Cerebellar nuclear complex (tissue), 1 donor: ENCODE measurements around the gene UNK.
"Not testable (repeated sequence)": the region's sequence is repeated elsewhere in the genome, so short reads cannot be mapped to it uniquely, and the experiment has no call there.

Experiments used
- DNase-seq, 2 experiments: peaks; one replicate each; lab custom pipeline; 2025; lab: John Stamatoyannopoulos, UW

The UNK gene

DNA sequence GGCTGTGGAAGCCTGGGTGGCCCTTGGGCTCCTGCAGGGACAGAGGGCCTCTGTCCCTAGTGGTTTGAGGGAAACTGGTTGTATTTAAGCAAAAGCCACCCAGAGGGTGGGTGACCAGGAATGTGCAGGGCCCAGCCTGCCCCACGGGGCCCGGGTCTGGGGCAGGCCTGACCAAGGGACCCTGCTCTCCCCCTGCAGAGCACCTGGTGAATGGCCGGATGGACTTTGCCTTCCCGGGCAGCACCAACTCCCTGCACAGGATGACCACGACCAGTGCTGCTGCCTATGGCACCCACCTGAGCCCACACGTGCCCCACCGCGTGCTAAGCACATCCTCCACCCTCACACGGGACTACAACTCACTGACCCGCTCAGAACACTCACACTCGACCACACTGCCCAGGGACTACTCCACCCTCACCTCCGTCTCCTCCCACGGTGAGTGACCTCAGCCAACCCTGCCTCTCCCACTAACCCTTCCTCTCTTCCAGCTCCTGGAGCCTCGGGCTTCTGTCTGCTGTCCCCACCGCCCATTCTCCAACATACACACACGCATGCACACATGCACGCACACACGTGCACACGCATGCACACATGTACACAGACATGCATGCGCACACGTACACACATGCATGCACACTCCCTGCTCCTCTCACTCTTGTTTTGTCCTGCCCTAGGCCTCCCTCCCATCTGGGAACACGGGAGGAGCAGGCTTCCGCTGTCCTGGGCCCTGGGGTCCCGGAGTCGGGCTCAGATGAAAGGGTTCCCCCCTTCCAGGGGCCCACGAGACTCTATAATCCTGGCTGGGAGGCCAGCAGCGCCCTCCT lies 30.0 kb upstream of the UNK start:
- no peak for DNase-seq

DNA sequence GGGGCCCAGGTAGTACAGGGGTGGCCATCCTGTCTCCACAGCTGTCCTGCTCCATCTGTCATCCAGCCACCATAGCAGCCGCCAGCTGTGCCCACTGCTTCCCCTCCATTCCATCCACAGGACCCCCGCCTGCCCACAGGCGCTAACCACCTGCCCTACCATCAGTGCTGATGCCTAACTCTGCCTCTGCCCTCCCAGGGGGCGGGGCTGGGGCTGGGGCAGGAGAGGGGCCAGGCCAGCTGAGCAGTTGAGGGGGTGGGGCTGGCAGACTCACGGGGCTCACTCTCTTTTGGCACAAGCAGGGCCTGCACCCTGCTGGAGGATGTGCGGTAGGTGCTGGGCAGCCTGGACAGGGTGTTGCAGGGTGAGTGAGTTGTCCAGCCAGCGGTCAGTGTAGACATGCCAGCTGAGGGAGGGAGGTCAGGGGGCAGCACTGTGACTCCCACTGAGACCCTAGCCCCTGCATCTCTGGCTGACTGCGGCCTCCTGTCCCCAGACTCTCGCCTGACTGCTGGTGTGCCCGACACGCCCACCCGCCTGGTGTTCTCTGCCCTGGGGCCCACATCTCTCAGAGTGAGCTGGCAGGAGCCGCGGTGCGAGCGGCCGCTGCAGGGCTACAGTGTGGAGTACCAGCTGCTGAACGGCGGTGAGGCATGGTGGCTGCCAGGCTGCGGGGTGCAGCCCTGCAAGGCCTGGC lies 29.3 kb upstream of the UNK start:
- DNase-seq: no peak

DNA sequence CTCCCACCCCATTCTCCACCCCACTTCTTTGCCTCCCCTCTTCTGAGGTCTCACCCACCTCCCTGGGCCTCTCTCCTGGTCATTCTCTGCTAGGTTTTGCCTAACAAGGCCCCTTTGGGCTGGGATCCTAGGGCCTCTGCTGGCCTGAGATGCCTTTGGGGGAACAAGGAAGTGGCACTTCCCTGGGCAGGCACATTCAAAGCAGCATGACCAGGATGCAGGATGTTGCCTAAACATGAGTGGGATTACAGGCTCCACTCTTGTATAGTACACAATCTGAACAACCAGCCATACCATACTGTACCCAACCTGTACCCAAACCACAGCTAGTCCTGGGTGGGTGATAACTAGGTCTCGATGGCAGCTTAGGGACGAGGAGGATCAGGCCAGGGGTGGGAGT lies 28.6 kb upstream of the UNK start:
- DNase-seq: no peak

DNA sequence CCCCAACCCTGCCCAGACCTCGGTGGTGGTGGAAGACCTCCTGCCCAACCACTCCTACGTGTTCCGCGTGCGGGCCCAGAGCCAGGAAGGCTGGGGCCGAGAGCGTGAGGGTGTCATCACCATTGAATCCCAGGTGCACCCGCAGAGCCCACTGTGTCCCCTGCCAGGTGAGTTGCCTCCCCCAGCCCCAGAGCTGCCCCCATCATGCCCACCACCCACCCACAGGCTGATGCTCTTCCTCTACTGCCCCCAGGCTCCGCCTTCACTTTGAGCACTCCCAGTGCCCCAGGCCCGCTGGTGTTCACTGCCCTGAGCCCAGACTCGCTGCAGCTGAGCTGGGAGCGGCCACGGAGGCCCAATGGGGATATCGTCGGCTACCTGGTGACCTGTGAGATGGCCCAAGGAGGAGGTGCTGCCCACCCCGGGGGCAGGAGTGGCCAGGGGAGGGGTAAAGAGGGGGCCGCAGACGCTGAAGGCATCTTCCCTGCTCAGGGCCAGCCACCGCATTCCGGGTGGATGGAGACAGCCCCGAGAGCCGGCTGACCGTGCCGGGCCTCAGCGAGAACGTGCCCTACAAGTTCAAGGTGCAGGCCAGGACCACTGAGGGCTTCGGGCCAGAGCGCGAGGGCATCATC lies 28.0 kb upstream of the UNK start:
- DNase-seq: no peak

DNA sequence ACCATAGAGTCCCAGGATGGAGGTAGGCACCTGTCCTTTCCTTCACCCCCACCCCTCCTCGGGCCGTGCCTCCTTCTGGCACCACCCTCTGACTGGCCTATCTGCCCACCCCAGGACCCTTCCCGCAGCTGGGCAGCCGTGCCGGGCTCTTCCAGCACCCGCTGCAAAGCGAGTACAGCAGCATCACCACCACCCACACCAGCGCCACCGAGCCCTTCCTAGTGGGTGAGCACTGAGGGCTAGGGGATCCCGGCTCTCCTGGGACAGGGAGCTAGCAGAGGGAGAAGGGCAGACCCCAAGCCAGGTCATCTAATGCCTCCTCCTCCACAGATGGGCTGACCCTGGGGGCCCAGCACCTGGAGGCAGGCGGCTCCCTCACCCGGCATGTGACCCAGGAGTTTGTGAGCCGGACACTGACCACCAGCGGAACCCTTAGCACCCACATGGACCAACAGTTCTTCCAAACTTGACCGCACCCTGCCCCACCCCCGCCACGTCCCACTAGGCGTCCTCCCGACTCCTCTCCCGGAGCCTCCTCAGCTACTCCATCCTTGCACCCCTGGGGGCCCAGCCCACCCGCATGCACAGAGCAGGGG lies 27.4 kb upstream of the UNK start:
- no peak for DNase-seq

DNA sequence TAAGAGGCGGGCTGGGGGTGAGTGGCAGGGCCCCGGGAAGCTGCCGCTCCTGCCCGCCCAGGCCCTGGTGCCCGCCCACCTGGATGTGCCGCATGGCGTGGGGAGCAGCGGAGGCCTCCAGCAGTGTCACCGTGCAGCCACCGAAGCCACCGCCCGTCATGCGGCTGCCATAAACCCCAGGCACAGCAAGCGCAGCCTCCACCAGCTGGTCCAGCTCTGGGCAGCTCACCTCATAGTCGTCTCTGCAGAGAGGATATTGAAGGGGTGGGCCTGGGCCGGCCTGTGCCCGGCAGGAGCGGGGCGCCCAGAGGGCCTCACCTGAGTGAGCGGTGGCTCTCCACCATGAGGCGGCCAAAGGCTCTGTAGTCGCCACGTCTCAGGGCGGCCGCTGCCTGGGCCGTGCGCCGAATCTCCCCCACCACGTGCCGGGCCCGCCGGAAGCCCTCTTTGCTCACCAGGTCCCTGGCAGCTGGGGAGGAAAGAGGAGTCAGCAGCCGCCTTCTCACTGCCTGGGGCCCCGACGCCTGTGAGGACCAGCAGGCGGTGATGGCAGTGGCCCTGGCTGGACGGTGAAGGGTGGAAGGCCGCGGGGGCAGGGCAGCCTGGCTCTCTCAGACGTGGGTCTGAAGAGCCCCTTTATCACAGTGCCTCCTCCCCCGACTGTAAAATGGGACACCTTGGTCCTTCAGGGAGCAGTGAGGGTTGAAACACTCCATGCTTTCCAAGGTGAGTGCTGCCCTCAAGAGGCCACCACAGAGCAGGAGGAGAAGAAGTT lies 26.3 kb upstream of the UNK start:
- no peak for DNase-seq

DNA sequence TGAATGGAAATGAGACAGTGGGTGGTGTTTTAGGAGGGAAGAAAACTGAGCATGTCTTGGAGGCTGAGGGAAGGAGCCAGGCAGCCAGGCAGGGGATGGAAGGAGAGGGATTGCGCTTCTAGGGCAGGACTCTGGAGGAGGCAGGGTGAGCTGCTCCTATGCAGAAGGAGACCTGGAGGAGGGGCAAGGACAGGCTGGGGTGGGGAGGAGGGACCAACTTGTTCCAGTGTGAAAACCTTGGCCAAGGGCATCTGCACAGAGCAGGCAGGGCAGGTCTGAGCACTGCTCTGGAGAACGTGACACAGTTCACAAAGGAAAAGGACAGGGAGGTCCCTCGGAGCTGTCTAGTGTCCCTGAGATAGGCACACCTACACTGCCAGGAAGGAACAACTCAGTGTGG lies 25.1 kb upstream of the UNK start:
- DNase-seq: no peak

DNA sequence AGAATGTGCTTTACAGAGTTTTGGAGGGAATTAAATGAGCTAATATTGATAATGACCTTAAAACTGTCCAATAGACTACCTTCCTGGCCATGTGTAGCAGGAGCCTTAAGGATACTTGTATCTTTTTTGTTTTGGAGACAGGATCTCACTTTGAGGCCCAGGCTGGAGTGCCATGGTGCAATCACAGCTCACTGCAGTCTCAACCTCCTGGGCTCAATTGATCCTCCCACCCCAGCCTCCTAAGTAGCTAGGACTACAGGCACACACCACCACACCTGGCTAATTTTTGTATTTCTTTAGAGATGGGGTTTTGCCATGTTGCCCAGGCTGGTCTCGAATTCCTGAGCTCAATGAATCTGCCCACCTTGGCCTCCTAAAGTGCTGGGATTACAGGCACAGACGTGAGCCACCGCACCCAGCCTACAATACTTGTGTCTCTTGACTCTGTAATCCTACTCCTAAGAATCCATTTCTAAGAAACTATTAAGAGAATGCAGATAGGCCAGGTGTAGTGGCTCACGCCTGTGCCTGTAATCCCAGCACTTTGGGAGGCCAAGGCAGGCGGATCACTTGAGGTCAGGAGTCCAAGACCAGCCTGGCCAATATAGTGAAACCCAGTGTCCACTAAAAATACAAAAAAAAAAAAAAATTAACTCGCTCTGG lies 24.5 kb upstream of the UNK start:
- not testable (repeated sequence) for DNase-seq

DNA sequence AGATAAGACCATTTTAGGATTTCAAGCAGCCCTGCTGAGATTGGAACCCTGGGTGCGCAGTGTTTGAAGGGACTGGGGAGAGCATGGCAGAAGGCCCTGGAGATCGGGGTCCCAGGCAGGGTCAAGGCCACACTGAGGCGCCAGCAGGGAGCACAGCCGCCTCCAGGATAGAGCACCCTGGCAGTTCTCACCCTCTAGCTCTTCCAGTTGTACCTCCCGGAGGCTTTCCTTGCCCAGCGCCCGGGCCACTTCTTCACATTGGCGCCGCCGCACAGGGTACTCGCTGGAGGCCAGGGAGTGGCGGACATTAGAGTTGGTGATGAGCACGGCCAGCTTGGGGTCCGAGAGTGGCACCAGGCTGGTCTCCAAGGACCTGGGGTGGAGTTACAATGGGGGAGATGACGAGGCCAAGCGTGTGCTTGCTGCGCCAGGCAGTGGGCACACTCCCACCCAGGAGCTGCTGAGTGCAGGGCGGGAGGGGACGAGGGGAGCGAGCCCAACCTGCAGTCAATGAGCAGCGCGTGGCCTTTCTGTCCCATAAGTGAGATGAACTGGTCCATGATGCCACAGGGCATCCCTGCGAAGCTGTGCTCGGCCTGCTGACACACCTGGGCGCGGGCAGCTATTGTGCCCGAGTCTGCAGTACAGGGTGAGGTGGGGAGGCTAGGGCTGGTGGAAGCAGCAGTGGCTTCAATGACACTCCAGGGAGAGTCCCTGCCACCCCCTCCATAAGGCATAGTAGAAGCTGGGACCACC lies 21.9 kb upstream of the UNK start:
- DNase-seq: no peak

DNA sequence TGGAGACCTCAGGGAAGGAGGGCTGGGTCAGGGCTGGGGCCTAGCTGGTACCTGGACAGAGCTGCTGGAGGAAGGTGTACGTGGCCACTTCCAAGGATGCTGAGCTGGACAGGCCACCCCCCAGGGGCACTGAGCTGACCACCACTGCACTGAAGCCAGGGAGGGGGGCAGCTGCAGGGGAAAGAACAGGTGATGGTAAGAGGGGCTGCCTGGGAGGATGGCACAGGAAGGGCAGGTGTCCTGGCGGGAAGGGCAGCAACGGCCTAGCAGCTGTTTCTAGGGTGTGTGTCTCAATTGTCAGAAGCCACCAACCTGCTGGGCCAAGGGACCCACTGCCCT lies 21.4 kb upstream of the UNK start:
- no peak for DNase-seq

DNA sequence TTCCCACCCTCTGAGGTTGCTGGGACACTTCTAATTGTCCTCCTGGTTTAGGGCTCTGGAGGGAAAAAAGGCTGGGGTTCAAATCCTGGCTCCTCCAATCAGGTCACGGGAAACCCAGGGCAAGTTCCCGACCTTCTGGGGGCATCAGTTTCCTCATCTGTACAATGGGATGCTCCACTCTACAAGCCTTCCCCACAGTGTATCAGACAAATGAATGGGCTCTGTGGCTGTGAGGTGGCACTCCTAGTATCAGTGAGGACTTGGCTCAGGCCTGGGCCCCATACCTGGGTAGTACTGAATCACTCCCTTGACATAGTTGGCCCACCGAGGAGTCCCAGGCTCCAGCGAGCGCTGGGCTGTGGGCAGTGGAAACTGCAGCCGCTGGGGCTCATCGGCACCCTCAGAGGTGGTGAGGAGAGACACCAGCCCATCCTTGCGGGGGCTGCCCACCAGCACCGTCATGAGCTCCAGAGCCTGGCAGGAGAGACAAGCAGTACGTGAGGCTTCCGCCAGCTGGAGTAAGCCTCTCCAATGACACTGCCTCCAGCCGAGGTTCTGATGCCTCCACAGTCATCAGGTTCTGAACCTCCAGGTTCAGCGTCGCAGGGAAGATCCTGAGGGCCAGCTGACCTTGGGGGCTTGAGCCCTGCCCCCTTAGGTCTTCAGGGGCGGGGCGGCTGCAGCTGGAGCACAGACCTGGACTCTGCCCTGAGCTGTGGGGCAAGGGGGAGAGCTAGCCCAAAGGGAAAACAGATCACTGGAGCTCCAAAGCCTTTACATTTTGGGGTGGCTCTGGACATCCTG lies 20.8 kb upstream of the UNK start:
- no peak for DNase-seq

DNA sequence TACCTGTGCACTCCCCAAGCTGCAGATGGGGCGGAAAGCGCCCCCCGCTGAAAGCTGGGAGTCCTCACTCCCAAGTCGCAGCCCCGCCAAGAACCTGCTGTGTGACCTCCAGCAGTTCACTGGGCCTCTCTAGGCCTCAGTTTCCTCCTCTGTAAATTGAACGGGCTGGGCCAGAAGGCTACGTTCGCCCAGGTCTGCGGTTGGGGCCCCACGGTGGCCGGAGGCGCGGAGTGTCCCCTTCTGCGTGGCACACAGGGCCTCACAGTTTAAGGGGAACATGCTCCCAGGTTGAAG lies 20.2 kb upstream of the UNK start:
- no peak for DNase-seq

DNA sequence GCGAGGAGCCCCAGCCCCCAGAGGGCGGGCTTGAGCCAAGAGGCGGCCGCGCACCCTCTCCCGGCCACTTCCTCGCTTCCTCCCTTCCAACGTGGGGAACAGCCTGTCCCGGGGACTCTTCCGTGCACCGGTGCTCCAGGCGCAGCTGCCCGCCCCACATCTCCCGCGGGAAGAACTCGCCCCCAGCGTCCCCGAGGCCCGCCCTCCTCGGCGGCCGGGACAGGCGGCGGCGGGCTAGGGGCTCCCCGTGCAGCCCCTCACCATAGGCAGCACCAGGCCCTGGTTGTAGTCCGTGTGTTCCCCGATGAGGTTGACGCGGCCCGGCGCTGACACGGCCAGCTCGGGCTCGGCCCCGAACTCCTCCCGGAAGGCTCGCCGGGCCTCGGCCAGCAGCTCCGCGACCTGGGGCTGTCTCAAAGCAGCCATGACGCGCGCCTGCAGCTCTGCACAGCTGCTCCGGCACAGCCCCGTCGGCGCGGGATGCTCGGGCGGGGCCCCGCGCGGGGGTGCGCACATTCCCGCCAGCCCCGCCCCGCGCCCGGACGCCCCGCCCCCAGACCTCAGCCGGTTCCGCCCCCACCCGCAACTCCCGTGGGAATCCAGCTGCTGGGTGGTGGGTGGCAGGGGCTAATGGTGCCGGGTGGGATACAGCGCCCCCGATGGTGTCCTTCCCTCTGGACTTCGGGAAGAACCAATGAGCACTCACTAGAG lies 19.7 kb upstream of the UNK start, which contains the start of gene GALK1:
GALK1 (minus strand) TSS at position 482 of the 711 bp plus-strand sequence; CDS start at position 426, 56 bp downstream.
- DNase-seq: no peak

DNA sequence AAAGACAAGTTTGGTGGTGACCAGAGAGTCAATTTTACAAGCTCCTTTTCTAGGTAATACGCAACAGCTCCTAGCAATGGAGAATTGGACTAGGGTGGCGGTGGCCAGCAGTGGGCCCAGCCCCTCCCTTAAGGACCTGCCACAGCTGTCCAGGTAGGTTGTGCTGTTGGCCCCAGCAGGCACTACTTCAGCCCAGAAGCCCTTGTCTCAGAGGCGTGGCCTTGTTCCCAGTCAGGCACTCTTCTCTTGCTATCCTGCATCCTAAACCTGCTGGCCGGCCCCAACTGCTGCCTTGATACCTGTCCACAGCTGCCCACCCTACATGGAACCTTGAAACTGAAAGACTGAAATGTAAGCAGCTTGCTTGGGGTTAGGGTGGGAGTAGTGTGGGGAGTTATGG lies 18.6 kb upstream of the UNK start:
- DNase-seq: no peak

DNA sequence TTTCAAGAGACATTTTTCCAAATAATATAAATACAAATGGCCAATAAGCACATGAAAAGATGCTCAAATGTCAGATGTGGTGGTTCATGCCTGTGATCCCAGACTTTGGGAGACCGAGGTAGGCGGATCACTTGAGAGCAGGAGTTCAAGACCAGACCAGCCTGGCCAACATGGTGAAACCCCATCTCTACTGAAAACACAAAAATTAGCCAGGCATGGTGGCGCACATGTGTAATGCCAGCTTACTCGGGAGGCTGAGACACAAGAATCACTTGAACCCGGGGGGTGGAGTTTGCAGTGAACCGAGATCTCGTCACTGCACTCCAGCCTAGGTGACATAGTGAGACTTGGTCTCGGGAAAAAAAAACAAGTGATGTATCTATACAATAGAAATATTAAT lies 16.7 kb upstream of the UNK start:
- no peak for DNase-seq

DNA sequence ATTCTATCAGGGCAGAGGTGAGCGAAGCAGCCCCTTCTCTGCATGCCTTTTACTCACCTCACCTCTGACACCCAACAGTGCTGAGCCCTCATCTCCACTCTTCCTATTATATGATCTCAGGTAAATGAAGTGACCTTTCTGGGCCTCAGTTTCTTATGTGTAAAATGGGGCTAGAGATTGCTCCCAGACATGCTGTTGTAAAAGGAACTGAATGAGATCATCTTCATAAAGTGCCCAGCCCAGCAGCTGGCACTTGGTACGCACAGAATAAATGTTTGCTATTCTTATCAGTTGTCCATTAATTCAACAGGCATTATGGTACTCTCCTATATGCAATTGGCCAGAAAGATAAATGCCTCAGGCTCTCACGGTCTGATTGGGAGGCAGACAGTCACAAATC lies 15.1 kb upstream of the UNK start:
- DNase-seq: no peak

DNA sequence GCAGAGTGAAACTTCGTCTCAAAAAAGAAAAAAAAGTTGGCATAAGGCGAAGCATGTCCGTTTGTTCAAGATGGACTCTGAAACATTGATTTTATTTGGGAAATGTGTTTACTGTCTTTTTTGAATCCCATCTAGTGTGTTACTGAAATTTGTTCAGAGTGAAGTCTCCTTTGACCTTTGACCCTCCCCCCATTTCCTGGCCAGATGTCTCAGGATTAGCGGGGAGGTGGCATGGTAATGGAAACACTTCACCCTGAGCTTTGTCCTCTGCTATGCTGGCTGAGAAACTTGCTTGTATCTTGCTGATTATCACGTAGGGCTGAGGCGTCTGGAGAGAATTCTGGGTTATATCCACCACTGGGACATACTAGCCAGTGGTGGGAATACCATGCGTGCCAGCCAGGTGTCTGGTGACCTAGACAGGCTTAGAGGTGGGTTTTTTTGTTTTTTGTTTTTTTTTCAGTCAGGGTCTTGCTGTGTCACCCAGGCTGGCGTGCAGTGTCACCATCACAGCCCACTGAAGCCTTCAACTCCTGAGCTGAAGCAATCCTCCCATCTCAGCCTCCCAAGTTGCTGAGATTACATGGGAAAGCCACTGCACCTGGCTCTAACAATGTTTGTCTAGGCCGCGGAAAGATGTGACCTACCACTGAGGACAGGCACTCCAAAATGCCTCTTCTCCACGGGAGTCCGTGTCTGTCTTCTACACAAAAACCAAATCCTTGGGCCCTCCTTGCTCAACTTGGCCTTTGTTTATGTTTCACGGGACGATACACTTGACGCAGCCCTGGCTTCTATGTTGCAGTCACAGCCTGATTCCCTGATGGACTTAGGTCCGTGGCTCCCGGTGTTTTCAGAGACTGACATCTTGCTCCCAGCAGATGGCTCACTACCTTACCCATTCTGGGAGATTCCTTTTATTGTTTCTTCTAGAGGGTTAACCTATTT lies 13.0 kb upstream of the UNK start:
- DNase-seq: no peak

DNA sequence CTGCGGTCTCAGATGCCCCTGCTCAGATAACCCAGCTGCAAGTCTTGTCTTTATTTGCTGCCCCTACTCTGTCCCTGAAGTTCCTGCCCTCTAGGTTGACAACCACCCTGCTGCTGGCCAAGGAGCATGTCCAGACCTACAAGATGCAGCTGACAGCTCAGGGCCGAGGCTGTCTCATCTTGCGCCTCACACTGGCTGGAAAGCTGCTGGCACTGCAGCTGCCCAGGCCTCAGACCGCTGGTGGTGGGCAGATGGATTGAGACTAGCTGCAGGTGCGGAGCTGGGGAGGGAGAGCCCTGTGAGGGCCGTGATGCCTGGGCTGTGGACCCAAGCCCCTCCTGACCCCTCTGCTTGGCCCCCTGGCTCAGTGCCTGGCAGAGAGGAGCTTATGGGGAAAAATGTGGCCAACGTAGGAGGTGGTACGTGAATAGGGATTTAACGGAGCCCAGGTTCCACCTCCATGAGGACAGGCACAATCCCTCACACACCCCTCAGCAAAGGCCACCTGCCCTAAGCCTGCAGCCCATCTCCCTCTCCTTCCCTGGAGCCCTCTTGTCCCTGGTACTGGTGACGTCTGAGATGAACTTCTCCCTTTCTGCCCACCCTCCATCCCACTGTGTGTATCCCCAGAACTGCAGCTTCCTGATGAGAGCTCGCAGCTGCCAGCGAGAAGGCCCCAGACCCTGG lies 11.3 kb upstream of the UNK start:
- no peak for DNase-seq
